Right atrium auricular region (tissue), 2 donors: ENCODE data around the gene XPOT. TPM values are rescaled to one million over a fixed set of nuclear protein-coding genes. Genes with fewer than 3 reads are reported as not detected.

ENCODE experiments used
- DNase-seq: peaks from one replicate; pipeline ENCODE4 v3.0.0-alpha.2; 2019; ENCODE audit warnings: low spot score
- H3K27ac ChIP-seq, 2 donors: fragments of 200-600 bp; sonication (generic); 1 replicate in 1 of 2; 2 replicates in 1 of 2; pipeline ENCODE4 v1.5.1; 2016 to 2019
- H3K27me3 ChIP-seq, 2 donors: fragments of 200-600 bp; sonication (generic); one replicate each; pipeline versions ENCODE4 v1.5.1 to v1.6.0; 2017 to 2019
- H3K36me3 ChIP-seq: fragments of 200-600 bp; sonication (generic); one replicate; pipeline ENCODE4 v1.5.1; 2016
- H3K4me1 ChIP-seq, 2 donors: fragments of 200-600 bp; sonication (generic); one replicate each; pipeline versions ENCODE4 v1.5.1 to v1.6.0; 2017 to 2019
- H3K4me3 ChIP-seq, 2 donors: fragments of 200-600 bp; sonication (generic); 1 replicate in 1 of 2; 2 replicates in 1 of 2; pipeline ENCODE4 v1.5.1; 2017 to 2019; ENCODE audit warnings: mild to moderate bottlenecking in 1 of 2, moderate library complexity in 1 of 2
- H3K9me3 ChIP-seq, 2 donors: fragments of 200-600 bp; sonication (generic); one replicate each; pipeline ENCODE4 v1.5.1; 2019
- total RNA-seq, 2 donors: library from RNA; depleted of rRNA; stranded (reverse); fragments of >200 nt; gene quantifications; one replicate each; pipeline ENCODE4 v1.1.0, GENCODE V29; 2016
- TF ChIP-seq, protein P1 (sequence below), 2 donors: fragments of 200-600 bp; sonication (generic); IDR thresholded peaks; one replicate each; pipeline ENCODE4 v1.5.1; 2019; ENCODE audit warnings: antibody characterized with exemption in 2 of 2

The XPOT gene
- total RNA-seq, 2 donors from 2014 or later, result 16.1 to 16.9 TPM

- Histone ChIP-seq H3K27ac (no peak overlapping the region), H3K4me1 (no peaks in the 10 kb centered on the region), H3K9me3 (no peaks in the 10 kb centered on the region), H3K36me3 (peaks cover 56% of the 10 kb centered on the region), H3K4me3 (no peak overlapping the region), H3K27me3 (no peaks in the 10 kb centered on the region)
- DNase-seq, result no peak
- TF ChIP-seq, protein P1, sequence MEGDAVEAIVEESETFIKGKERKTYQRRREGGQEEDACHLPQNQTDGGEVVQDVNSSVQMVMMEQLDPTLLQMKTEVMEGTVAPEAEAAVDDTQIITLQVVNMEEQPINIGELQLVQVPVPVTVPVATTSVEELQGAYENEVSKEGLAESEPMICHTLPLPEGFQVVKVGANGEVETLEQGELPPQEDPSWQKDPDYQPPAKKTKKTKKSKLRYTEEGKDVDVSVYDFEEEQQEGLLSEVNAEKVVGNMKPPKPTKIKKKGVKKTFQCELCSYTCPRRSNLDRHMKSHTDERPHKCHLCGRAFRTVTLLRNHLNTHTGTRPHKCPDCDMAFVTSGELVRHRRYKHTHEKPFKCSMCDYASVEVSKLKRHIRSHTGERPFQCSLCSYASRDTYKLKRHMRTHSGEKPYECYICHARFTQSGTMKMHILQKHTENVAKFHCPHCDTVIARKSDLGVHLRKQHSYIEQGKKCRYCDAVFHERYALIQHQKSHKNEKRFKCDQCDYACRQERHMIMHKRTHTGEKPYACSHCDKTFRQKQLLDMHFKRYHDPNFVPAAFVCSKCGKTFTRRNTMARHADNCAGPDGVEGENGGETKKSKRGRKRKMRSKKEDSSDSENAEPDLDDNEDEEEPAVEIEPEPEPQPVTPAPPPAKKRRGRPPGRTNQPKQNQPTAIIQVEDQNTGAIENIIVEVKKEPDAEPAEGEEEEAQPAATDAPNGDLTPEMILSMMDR (IDR thresholded peaks at IDR 0.05), result no peak
Measured at GRCh38 chr12:64411427-64411826, 7.2 kb downstream of the XPOT start.

- no peaks in the 10 kb centered on the region for H3K27me3 ChIP-seq
- peaks cover 67% of the 10 kb centered on the region for H3K36me3 ChIP-seq
- no peaks in the 10 kb centered on the region for H3K9me3 ChIP-seq
- TF ChIP-seq, protein P1 (IDR thresholded peaks at IDR 0.05), result no peak
- H3K27ac ChIP-seq, result no peak overlapping the region
- H3K4me1 ChIP-seq, result no peaks in the 10 kb centered on the region
- H3K4me3 ChIP-seq, result no peak overlapping the region
- DNase-seq, result no peak
Measured at GRCh38 chr12:64412459-64412858, 8.3 kb downstream of the XPOT start.

DNA sequence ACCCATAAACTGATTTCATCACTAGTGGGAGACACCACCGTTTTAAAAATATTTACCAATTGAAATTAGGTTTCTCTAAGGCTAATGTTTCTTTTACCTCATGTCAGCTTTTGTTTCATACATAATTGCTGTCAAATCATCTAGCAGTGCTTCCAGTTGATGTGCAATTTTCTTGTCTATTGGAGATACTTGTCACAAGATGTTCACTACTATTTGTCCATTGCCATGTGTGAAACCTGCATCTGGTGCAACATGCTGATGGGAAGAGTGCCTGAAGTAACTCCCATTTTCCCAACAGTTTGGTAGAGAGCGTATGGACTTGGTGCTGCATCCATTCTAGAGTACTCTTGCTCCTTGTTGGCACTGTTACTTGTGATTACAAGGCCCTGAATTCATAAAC lies 9.7 kb downstream of the XPOT start:
- Histone ChIP-seq H3K4me1 (no peaks in the 10 kb centered on the region), H3K27ac (no peak overlapping the region), H3K9me3 (no peaks in the 10 kb centered on the region), H3K36me3 (peaks cover 79% of the 10 kb centered on the region), H3K27me3 (no peaks in the 10 kb centered on the region), H3K4me3 (no peak overlapping the region)
- DNase-seq, result no peak
- TF ChIP-seq, protein P1 (IDR thresholded peaks at IDR 0.05), result no peak

DNA sequence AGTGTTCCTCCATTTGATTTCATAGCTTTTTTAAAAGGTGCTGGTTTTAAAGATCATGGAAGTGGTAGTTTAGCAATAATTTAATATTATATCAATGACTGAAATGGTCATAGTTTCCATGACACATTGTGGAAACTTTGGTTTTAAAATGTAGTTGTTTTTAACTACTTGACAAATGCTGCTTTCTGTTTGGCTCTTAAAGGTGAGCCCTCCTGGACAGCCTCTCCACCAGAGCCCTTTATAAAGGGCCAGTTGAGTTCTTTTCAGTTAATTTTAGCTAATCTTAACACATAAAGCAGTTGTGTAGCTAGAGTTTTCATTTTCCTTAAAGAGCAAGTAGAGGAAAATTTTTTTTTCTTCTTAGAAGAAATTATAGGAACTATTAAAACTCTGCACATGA lies 14.0 kb downstream of the XPOT start:
- H3K36me3 ChIP-seq, result peaks cover 93% of the 10 kb centered on the region
- DNase-seq, result no peak
- H3K9me3 ChIP-seq, result no peaks in the 10 kb centered on the region
- no peaks in the 10 kb centered on the region for H3K4me1 ChIP-seq
- H3K27me3 ChIP-seq, result no peaks in the 10 kb centered on the region
- H3K27ac ChIP-seq, result no peak overlapping the region
- no peak overlapping the region for H3K4me3 ChIP-seq
- TF ChIP-seq, protein P1 (IDR thresholded peaks at IDR 0.05), result no peak

GRCh38 chr12:64419696-64420095 lies 15.5 kb downstream of the XPOT start:
- H3K27me3 ChIP-seq, result no peaks in the 10 kb centered on the region
- no peak overlapping the region for H3K4me3 ChIP-seq
- H3K36me3 ChIP-seq, result peaks cover 97% of the 10 kb centered on the region
- DNase-seq, result no peak
- H3K9me3 ChIP-seq, result no peaks in the 10 kb centered on the region
- TF ChIP-seq, protein P1 (IDR thresholded peaks at IDR 0.05), result no peak
- no peaks in the 10 kb centered on the region for H3K4me1 ChIP-seq
- H3K27ac ChIP-seq, result no peak overlapping the region

DNA sequence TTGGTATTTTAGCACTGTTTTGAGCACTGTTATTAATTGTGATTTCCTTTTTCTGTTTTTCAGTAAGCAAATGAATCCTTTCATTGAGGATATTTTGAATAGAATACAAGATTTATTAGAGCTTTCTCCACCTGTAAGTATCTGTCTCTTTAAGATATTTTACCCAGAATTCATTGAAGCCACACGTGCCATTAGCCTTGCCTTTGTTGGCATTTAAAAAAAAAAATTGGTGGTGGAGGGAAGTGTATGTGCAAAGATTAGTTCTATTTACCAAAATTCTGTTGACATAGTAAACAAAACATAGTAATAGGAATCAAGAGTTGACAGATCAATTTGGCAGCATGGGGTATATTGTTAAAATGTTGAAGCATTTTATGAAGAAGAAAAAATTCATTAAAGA lies 23.8 kb downstream of the XPOT start:
- DNase-seq, result no peak
- no peaks in the 10 kb centered on the region for H3K9me3 ChIP-seq
- no peak overlapping the region for H3K4me3 ChIP-seq
- H3K27me3 ChIP-seq, result no peaks in the 10 kb centered on the region
- H3K4me1 ChIP-seq, result no peaks in the 10 kb centered on the region
- H3K36me3 ChIP-seq, result peaks cover 94% of the 10 kb centered on the region
- TF ChIP-seq, protein P1 (IDR thresholded peaks at IDR 0.05), result no peak
- no peak overlapping the region for H3K27ac ChIP-seq
